ENCODE measurements around the gene C2. TPM values are rescaled to one million over a fixed set of nuclear protein-coding genes. Genes with fewer than 3 reads are reported as not detected.

The C2 gene
- total RNA-seq, 4 donors from 2014 or later: 30.6 to 96.1 (median 46.0) TPM

GRCh38 chr6:31940256-31940664, 12.7 kb downstream of the C2 start:
- TF ChIP-seq CTCF (IDR thresholded peaks at IDR 0.05): no peak
- DNase-seq (ENCODE audit: low spot score) (no peak), ATAC-seq (ENCODE audit: low FRiP score) (no peak)

- TF ChIP-seq CTCF (IDR thresholded peaks at IDR 0.05): no peak
- ATAC-seq (ENCODE audit: low FRiP score): no peak
These were observed 16.2 kb downstream of the C2 start for GRCh38 chr6:31943742-31944141.

GRCh38 chr6:31945154-31945506, 17.6 kb downstream of the C2 start:
- no peak for DNase-seq (ENCODE audit: low spot score)
- no peak for ATAC-seq (ENCODE audit: low FRiP score)
- TF ChIP-seq CTCF (IDR thresholded peaks at IDR 0.05): no peak

More at GRCh38 chr6:31943742-31944141, 16.2 kb downstream of the C2 start:
- DNase-seq (ENCODE audit: low spot score): no peak

- DNase-seq (ENCODE audit: low spot score): peak; percentile 65
- no peak for TF ChIP-seq CTCF (IDR thresholded peaks at IDR 0.05)
- ATAC-seq (ENCODE audit: low FRiP score): peak; percentile 84
These were observed 18.2 kb downstream of the C2 start, which contains the start of gene CFB for GRCh38 chr6:31945507-31946369. CFB (plus strand) TSS chr6:31946095; CDS start chr6:31946222, 127 bp downstream.

- TF ChIP-seq CTCF (IDR thresholded peaks at IDR 0.05): no peak
- peak; percentile 1 for ATAC-seq (ENCODE audit: low FRiP score)
- no peak for DNase-seq (ENCODE audit: low spot score)
These were observed 18.9 kb downstream of the C2 start for GRCh38 chr6:31946370-31946885.

GRCh38 chr6:31947070-31947675, 19.7 kb downstream of the C2 start:
- no peak for DNase-seq (ENCODE audit: low spot score)
- no peak for TF ChIP-seq CTCF (IDR thresholded peaks at IDR 0.05)
- ATAC-seq (ENCODE audit: low FRiP score): no peak
